GM21360 (cell line): ENCODE measurements around the gene NUBPL.

Source experiments
- ATAC-seq: cut with Tn5 transposase; IDR thresholded peaks from one replicate; pipeline ENCODE4 v1.9.1; 2021; ENCODE audit warnings: mild to moderate bottlenecking, moderate library complexity; ENCODE audit not compliant: unreplicated experiment

The NUBPL gene

GRCh38 chr14:31902945-31903646 is 341.9 kb downstream of the NUBPL start:
- no peak for ATAC-seq

- no peak for ATAC-seq
Observed at GRCh38 chr14:31909977-31910376, 348.8 kb downstream of the NUBPL start.
